Measurements from ENCODE around the gene VTCN1.

The VTCN1 gene

DNA sequence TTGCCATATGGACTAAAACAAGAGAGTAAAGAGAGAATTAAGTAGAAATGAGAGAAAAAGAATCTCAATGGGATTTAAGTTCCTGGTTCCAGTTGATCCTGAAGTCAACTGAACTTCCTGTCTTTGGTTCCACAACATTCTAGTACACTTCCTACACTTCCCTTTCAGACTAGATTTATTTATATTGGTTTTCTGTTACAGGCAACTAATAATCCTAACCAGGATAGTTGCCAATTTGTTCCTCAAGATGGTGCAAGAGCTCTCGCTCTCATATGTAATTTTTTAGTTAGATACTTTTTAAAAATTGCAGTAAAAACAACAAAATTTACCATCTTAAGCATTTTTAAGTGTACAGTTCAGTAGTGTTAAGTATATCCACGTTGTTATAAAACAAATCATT, 60.4 kb downstream of the VTCN1 start:
- Mint-ChIP-seq H3K27ac (no peak overlapping the region), H3K36me3 (ENCODE audit: low read depth) (peaks cover 4% of the 10 kb centered on the region), H3K4me1 (peaks cover 29% of the 10 kb centered on the region), H3K27me3 (ENCODE audit: low read depth, poor library complexity) (no peaks in the 10 kb centered on the region), H3K9me3 (peaks cover 10% of the 10 kb centered on the region), H3K4me3 (no peak overlapping the region)
- DNase-seq = no peak
- TF ChIP-seq, protein P1, sequence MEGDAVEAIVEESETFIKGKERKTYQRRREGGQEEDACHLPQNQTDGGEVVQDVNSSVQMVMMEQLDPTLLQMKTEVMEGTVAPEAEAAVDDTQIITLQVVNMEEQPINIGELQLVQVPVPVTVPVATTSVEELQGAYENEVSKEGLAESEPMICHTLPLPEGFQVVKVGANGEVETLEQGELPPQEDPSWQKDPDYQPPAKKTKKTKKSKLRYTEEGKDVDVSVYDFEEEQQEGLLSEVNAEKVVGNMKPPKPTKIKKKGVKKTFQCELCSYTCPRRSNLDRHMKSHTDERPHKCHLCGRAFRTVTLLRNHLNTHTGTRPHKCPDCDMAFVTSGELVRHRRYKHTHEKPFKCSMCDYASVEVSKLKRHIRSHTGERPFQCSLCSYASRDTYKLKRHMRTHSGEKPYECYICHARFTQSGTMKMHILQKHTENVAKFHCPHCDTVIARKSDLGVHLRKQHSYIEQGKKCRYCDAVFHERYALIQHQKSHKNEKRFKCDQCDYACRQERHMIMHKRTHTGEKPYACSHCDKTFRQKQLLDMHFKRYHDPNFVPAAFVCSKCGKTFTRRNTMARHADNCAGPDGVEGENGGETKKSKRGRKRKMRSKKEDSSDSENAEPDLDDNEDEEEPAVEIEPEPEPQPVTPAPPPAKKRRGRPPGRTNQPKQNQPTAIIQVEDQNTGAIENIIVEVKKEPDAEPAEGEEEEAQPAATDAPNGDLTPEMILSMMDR (IDR thresholded peaks at IDR 0.05) = no peak

DNA sequence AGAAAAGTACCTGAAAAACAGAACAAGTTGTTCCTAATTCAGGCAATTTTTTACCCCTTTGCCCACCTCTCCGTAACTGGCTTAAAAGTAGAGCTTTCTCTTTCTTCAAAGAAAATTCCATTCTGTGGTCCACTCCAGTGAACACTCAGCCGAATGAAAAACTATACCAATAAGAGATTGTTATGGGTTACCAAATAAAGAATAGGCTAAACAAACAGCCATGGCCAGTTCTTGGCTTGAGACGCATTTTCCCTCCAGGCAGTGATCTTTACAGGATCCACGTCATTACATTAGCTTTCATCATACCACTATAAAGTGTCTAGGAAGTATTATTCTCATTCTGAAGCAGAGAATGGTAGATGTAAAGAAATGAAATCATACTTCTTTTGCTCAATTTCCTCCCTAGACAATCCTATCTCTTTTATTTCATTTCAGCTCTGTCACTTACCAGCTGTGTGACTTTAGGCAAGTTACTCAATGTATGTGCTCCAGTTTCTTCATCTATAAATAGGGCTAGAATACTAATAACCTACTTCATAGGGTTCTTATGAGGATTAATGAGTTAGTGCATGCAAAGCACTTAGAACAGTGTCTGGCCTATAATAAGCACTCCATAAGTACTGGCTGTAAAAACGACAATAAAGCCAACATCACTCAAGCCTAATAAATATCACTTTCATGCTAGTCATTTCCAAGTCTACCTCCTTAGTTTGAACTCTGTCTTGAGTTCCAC, 62.7 kb downstream of the VTCN1 start:
- DNase-seq = no peak
- TF ChIP-seq, protein P1 (IDR thresholded peaks at IDR 0.05) = no peak
- Mint-ChIP-seq H3K4me1 (peaks cover 29% of the 10 kb centered on the region), H3K27me3 (ENCODE audit: low read depth, poor library complexity) (peaks cover 9% of the 10 kb centered on the region), H3K27ac (no peak overlapping the region), H3K9me3 (peaks cover 10% of the 10 kb centered on the region), H3K4me3 (no peak overlapping the region), H3K36me3 (ENCODE audit: low read depth) (peaks cover 4% of the 10 kb centered on the region)

DNA sequence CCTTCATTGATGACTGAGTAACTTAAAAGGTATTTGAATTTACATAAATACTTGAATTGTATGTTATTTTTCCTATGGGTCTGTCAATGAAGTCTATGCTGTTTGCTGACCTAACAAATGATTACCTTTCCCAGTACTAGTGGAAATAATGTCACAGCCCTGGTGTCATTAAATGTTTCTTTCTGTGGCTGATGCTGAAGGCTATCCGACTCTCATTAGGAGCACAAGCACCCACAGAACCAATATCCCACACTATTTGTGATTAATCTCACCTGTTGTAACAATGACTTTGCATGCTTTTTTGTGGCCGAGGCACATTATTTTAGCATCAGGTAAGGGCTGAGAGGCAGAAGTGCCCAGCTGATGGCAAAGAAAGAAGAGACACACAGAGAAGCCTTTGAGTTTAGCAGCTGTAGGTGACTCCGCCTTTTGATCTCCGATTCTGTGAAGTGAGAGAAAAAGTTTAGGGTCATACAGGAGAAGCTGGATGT, 63.3 kb downstream of the VTCN1 start:
- Mint-ChIP-seq H3K36me3 (ENCODE audit: low read depth) (peaks cover 4% of the 10 kb centered on the region), H3K4me3 (no peak overlapping the region), H3K27ac (no peak overlapping the region), H3K9me3 (peaks cover 10% of the 10 kb centered on the region), H3K27me3 (ENCODE audit: low read depth, poor library complexity) (peaks cover 9% of the 10 kb centered on the region), H3K4me1 (peaks cover 29% of the 10 kb centered on the region)
- DNase-seq = no peak
- TF ChIP-seq, protein P1 (IDR thresholded peaks at IDR 0.05) = no peak

DNA sequence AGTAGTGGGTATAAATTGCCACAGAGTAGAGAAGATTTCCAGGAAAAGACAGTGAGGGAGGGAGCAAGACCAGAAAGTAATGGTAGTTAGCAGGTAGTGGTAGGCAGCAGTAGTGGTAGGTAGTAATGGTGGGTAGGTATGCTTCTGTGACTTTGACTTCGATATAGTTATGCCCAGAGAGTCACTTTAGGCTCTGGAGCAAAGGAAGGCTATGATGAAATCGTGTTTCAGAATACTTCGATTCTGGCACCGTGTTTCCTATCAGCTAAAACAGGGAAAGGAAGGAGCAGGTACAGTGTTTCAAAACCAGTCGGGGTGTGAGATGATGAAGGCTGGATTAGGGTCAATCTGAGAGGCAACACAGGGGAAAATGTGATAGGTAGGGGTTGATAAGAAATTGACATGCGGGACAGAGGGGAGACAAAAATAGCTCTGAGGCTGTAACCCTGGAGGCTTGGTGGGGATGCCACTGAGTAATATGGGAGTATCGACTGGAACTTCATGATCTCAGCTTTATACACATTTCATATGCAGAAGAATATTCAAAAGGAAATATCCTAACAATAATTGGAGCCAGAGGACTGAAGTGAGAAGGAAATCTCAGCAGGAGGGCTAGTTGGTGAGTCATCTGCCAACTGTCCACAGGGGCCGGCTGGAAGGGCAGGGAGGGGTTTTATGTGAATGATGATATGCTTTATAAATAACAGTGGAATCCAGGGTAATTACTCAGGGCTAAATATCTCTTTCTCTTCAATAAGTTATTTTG, 64.0 kb downstream of the VTCN1 start:
- DNase-seq = no peak
- H3K4me1 Mint-ChIP-seq = peaks cover 29% of the 10 kb centered on the region
- no peak overlapping the region for H3K4me3 Mint-ChIP-seq
- TF ChIP-seq, protein P1 (IDR thresholded peaks at IDR 0.05) = no peak
- H3K27ac Mint-ChIP-seq = no peak overlapping the region
- peaks cover 2% of the 10 kb centered on the region for H3K36me3 Mint-ChIP-seq (ENCODE audit: low read depth)
- H3K9me3 Mint-ChIP-seq = peaks cover 8% of the 10 kb centered on the region
- H3K27me3 Mint-ChIP-seq (ENCODE audit: low read depth, poor library complexity) = peaks cover 9% of the 10 kb centered on the region

DNA sequence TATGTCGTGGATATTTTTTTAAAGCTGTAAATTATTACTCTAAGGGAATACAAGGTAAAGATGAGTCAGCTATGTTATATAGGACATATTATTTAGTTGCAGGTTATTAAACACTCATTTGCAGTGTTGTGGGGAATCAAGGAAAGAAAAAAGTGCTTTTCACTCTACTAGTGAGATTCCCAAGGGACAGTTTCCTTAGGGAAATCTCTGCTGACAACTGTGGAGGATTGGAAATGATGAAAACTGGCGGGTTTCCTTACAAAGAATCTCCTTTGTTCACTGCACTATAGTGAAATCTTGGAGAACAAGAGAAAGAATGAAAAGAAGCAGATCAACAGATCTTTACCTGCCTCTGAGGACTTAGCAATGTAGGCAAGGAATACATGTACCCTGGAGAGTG, 64.7 kb downstream of the VTCN1 start:
- peaks cover 4% of the 10 kb centered on the region for H3K9me3 Mint-ChIP-seq
- peaks cover 9% of the 10 kb centered on the region for H3K27me3 Mint-ChIP-seq (ENCODE audit: low read depth, poor library complexity)
- TF ChIP-seq, protein P1 (IDR thresholded peaks at IDR 0.05) = no peak
- no peaks in the 10 kb centered on the region for H3K36me3 Mint-ChIP-seq (ENCODE audit: low read depth)
- DNase-seq = no peak
- H3K4me3 Mint-ChIP-seq = no peak overlapping the region
- peaks cover 29% of the 10 kb centered on the region for H3K4me1 Mint-ChIP-seq
- H3K27ac Mint-ChIP-seq = no peak overlapping the region
